Measurements from ENCODE around the gene SKP1. TPM values are rescaled to one million over a fixed set of nuclear protein-coding genes. Genes with fewer than 3 reads are reported as not detected.

The SKP1 gene
- total and polyA plus RNA-seq, 9 of the 15 experiments (the other 6 are each of a cell fraction or from before 2014, with no cell fraction given), result 301 to 2,109 (median 639) TPM

DNA sequence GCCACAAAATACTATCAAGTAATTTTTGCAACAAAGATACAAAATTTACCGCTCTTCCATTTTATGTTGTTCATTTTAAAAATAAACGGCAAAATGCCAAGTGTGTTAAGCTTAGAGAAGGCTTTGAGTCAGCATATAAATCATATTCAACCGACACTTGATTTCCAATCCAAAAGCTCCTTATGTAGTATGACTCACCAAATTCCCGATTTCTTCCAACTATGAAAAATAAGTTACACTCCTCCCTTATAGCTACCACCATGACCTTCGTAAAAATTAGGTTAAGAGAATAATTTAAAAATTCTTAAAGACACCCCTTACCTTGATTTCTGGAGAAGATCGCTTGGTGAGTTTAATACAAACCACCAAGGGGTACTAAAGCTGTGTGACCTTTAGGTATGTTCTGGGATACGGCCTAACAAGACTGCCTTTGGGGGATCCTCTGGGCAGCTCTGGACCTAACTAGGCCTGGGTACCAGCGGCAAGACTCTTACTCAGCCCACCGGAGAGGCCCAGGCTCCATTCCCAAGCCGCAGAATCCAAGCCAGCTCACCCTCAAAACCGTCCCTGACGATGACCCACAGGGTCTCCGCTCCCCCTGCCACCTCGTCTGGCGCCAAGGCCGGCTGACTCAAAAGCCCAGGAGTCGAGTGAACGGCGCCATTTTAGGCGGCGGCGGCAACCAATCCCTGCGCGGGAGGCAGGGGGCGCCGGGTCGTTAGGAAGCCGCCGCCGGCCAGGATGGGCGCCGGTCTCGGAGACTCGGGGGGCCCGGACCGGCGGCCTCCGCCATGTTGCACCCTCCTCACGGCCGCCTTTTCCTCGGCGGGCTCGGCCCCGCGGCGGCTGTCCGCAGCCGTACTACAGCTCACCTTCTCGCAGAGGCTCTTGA is 48.4 kb upstream of the SKP1 start:
- WGBS (ENCODE audit: insufficient coverage, low coverage, missing lambda C conversion rate), result under 1% methylated on average over 32 of the region's 49 CpGs
- Histone ChIP-seq H3K27me3 (ENCODE audit: control insufficient read depth in 2 of 2, insufficient read depth in 2 of 2, low read length in 2 of 2) (no peaks in the 10 kb centered on the region), H3K79me2 (ENCODE audit: control insufficient read depth, insufficient read depth, low read length) (peaks cover 70% of the 10 kb centered on the region), H2AFZ (ENCODE audit: low read depth, low read length) (peak overlapping the region; percentile 98), H3K4me1 (replicated peaks in 1 of 2; ENCODE audit: control insufficient read depth in 2 of 2, insufficient read depth in 2 of 2, low read length in 2 of 2) (peaks cover 20 to 23% of the 10 kb centered on the region in 2 experiments), H3K9ac (ENCODE audit: insufficient read depth in 1 of 2, low read depth in 2 of 2, low read length in 2 of 2) (peak overlapping the region; percentile 99), H3K36me3 (ENCODE audit: control insufficient read depth, insufficient read depth, low read length) (peaks cover 43% of the 10 kb centered on the region), H3K4me3 (peak overlapping the region; percentile 97), H3K27ac (ENCODE audit: extremely low read depth, low read depth, low read length) (peak overlapping the region; percentile 99), H3K4me2 (ENCODE audit: insufficient read depth, low read length) (peak overlapping the region; percentile 89), H4K20me1 (replicated peaks; ENCODE audit: control insufficient read depth, insufficient read depth, low read length) (peaks cover 45% of the 10 kb centered on the region), H3K9me1 (ENCODE audit: control insufficient read depth, insufficient read depth, low read length) (peaks cover 4% of the 10 kb centered on the region), H3K9me3 (replicated peaks; ENCODE audit: control insufficient read depth, insufficient read depth, low read depth, low read length) (no peaks in the 10 kb centered on the region)
- BruUV-seq (replicated peaks), result no TSS peak
- intact Hi-C loops (cut with micrococcal nuclease) (no loop called here), in situ Hi-C loops (cut with MboI) (no loop called here)
- CTCF ChIA-PET (ENCODE audit: low intra/inter-chr PET ratio), result interaction anchor here (0.7 to 1.0 kb wide), 2 partner anchors 64 to 295 kb away, joined by 4 to 5 read pairs; no protein-coding TSS in a partner anchor
- DNase-seq (ENCODE audit: extremely low read depth in 1 of 4, low spot score in 3 of 4) (peak; percentile 67 to 76 (median 72)), FAIRE-seq (no peak), ATAC-seq (peak; percentile 73)
- POLR2A ChIA-PET, result interaction anchor here (0.7 to 8.6 kb wide), 12 partner anchors 11 to 220 kb away, joined by 3 to 95 read pairs (median 4); partner anchors contain the start of gene SKP1
- TF ChIP-seq CHD1 (IDR thresholded peaks at IDR 0.05; ENCODE audit: low read length) (peak; percentile 99), L3MBTL2 (IDR thresholded peaks at IDR 0.05) (peak; percentile 70), CBX3 (IDR thresholded peaks at IDR 0.05; ENCODE audit: borderline replicate concordance in 1 of 2, low read length in 2 of 2) (no peak), NR2C1 (IDR thresholded peaks at IDR 0.05) (no peak), NR2C1 (tag; IDR thresholded peaks at IDR 0.05) (no peak), STAG1 (CRISPR knock-in tag; IDR thresholded peaks at IDR 0.05; ENCODE audit: borderline replicate concordance) (peak; percentile 26; the same call in 1 of the 2 replicates), YY1 (IDR thresholded peaks at IDR 0.05; ENCODE audit: borderline replicate concordance in 1 of 3, control insufficient read depth in 1 of 3, extremely low read depth in 1 of 3, insufficient read depth in 3 of 3, insufficient read length in 1 of 3, insufficient replicate concordance in 2 of 3, low read depth in 1 of 3, low read length in 2 of 3) (peak; percentile 81 to 96 (median 92)), KDM1A (IDR thresholded peaks at IDR 0.05) (0 out of 4 replicates have a peak, but pooled peaks have one; percentile 42 to 48), SIX5 (IDR thresholded peaks at IDR 0.05; ENCODE audit: borderline replicate concordance in 1 of 2, insufficient read depth in 1 of 2, low read depth in 1 of 2, low read length in 2 of 2) (no peak), HDAC8 (tag; IDR thresholded peaks at IDR 0.05) (peak; percentile 42; the same call in 1 of the 2 replicates), FOSL1 (tag; conservative IDR thresholded peaks at IDR 0.05) (peak; percentile 30; the same call in 1 of the 2 replicates)
- TF ChIP-seq, protein P1, sequence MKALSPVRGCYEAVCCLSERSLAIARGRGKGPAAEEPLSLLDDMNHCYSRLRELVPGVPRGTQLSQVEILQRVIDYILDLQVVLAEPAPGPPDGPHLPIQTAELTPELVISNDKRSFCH (CRISPR knock-in tag; IDR thresholded peaks at IDR 0.05), result no peak
- TF ChIP-seq, protein P1 (tag; IDR thresholded peaks at IDR 0.05), result 0 out of 2 replicates have a peak, but pooled peaks have one; percentile 56
- TF ChIP-seq, protein P2, sequence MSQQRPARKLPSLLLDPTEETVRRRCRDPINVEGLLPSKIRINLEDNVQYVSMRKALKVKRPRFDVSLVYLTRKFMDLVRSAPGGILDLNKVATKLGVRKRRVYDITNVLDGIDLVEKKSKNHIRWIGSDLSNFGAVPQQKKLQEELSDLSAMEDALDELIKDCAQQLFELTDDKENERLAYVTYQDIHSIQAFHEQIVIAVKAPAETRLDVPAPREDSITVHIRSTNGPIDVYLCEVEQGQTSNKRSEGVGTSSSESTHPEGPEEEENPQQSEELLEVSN (IDR thresholded peaks at IDR 0.05; ENCODE audit: borderline replicate concordance in 1 of 2, extremely low read depth in 1 of 2, insufficient read depth in 1 of 2, insufficient read length in 1 of 2, low read depth in 1 of 2, low read length in 1 of 2, poor library complexity in 1 of 2, severe bottlenecking in 1 of 2), result peak in 1 of 2 experiments; percentile 49

Measured in K562 (cell line).